Kidney (tissue), 14 donors: ENCODE data around the gene DOK4. TPM values are rescaled to one million over a fixed set of nuclear protein-coding genes. Genes with fewer than 3 reads are reported as not detected.

ENCODE experiments used
- DNase-seq, 5 donors: peaks; one replicate each; pipeline ENCODE4 v3.0.0-alpha.2; 2013 to 2020
- FAIRE-seq: peaks from 2 replicates; lab custom pipeline; 2012; peaks lifted over from hg19 to GRCh38; lab: Jason Lieb, UNC
- H3K27ac ChIP-seq, 2 donors: one replicate each; pipeline ENCODE4 v1.7.0; 2013; ENCODE audit warnings: low read depth in 2 of 2, low read length in 2 of 2, inconsistent platforms in 1 of 2
- H3K27me3 ChIP-seq: one replicate; pipeline ENCODE4 v1.7.1; 2013; ENCODE audit warnings: low read length, inconsistent platforms; ENCODE audit not compliant: control insufficient read depth, insufficient read depth
- H3K36me3 ChIP-seq, 3 donors: one replicate each; pipeline versions ENCODE4 v1.7.0 to v1.7.1; 2013; ENCODE audit warnings: low read length in 3 of 3, control low read depth in 1 of 3, inconsistent platforms in 1 of 3; ENCODE audit not compliant: insufficient read depth in 3 of 3, control insufficient read depth in 2 of 3
- H3K4me1 ChIP-seq, 3 donors: one replicate each; pipeline versions ENCODE4 v1.7.0 to v1.7.1; 2013; ENCODE audit warnings: low read length in 3 of 3, inconsistent platforms in 1 of 3, low read depth in 1 of 3; ENCODE audit not compliant: control insufficient read depth in 2 of 3, insufficient read depth in 2 of 3
- H3K4me3 ChIP-seq, 3 donors: one replicate each; pipeline versions ENCODE4 v1.7.0 to v1.8.1; 2013; ENCODE audit warnings: low read length in 3 of 3, control low read depth in 1 of 3, inconsistent platforms in 1 of 3
- H3K9ac ChIP-seq, 3 donors: one replicate each; pipeline versions ENCODE4 v1.7.0 to v1.7.1; 2013; ENCODE audit warnings: low read length in 3 of 3, control low read depth in 1 of 3, inconsistent platforms in 1 of 3
- H3K9me3 ChIP-seq, 3 donors: one replicate each; pipeline versions ENCODE4 v1.7.0 to v1.7.1; 2013; ENCODE audit warnings: low read length in 3 of 3, control low read depth in 1 of 3, inconsistent platforms in 1 of 3; ENCODE audit not compliant: control insufficient read depth in 2 of 3, insufficient read depth in 1 of 3
- intact Hi-C: fragments of 100-400 bp; cut with DNase I; formaldehyde crosslinking; loops from one replicate; pipeline ENCODE4 v1.11.1; 2022
- polyA plus RNA-seq: library from polyadenylated mRNA; stranded (reverse); fragments of 350-450 nt; fragmentation: Illumina TruSeq; extraction: RNeasy Lipid Tissue Mini Kit (QIAGEN cat#74804); gene quantifications from one replicate; pipeline ENCODE4 v1.2.3, GENCODE V29; 2014; ENCODE audit warnings: low read depth, low replicate concordance; ENCODE audit not compliant: insufficient read depth
- total RNA-seq: library from RNA; stranded (reverse); fragmentation: NEBNext Ultra II Directional; extraction: Animal tissue kit (Norgen Biotek cat#: 25700); gene quantifications from one replicate; pipeline ENCODE4 v1.2.1, GENCODE V29; 2021
- TF ChIP-seq, protein P1 (sequence below): IDR thresholded peaks from 3 replicates; pipeline ENCODE4 v1.5.1; 2012; ENCODE audit warnings: mild to moderate bottlenecking, moderate library complexity, borderline replicate concordance; ENCODE audit not compliant: insufficient read depth; ENCODE audit errors: extremely low read depth
- donor health status: control.
- donor health status: control.
- donor health status: control.
- donor health status: control.
- donor health status: control.
- donor health status: DM: yes; HTN: yes; CAD: no.
- donor health status: Normal renal cell carcinoma (clear cell type).

DOK4 gene
- total and polyA plus RNA-seq, 2 donors from 2014 or later: 57.2 to 63.7 TPM

- FAIRE-seq (no peak), DNase-seq (peak; percentile 90 to 95 (median 92))
- H3K4me1 ChIP-seq: peaks cover 0 to 19% (median 4%) of the 10 kb centered on the region in 3 donors
- H3K9ac ChIP-seq: peak within 1 kb of the TSS; percentile 85 to 90 (median 86)
- no peaks in the 10 kb centered on the region for H3K27me3 ChIP-seq
- peak within 1 kb of the TSS; percentile 51 to 71 for H3K27ac ChIP-seq
- H3K4me3 ChIP-seq: peak within 1 kb of the TSS; percentile 76 to 92 (median 89)
- no peaks in the 10 kb centered on the region for H3K9me3 ChIP-seq
- TF ChIP-seq, protein P1, sequence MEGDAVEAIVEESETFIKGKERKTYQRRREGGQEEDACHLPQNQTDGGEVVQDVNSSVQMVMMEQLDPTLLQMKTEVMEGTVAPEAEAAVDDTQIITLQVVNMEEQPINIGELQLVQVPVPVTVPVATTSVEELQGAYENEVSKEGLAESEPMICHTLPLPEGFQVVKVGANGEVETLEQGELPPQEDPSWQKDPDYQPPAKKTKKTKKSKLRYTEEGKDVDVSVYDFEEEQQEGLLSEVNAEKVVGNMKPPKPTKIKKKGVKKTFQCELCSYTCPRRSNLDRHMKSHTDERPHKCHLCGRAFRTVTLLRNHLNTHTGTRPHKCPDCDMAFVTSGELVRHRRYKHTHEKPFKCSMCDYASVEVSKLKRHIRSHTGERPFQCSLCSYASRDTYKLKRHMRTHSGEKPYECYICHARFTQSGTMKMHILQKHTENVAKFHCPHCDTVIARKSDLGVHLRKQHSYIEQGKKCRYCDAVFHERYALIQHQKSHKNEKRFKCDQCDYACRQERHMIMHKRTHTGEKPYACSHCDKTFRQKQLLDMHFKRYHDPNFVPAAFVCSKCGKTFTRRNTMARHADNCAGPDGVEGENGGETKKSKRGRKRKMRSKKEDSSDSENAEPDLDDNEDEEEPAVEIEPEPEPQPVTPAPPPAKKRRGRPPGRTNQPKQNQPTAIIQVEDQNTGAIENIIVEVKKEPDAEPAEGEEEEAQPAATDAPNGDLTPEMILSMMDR: peak; percentile 95
- peaks cover 11 to 59% (median 46%) of the 10 kb centered on the region in 3 donors for H3K36me3 ChIP-seq
- intact Hi-C loops: no loop called here
Observed at GRCh38 chr16:57462209-57462977, 23.9 kb downstream of the DOK4 start, which contains the start of gene POLR2C. TSS of gene POLR2C (plus strand) at chr16:57462679. CDS start at chr16:57462725, 46 bp downstream.

DNA sequence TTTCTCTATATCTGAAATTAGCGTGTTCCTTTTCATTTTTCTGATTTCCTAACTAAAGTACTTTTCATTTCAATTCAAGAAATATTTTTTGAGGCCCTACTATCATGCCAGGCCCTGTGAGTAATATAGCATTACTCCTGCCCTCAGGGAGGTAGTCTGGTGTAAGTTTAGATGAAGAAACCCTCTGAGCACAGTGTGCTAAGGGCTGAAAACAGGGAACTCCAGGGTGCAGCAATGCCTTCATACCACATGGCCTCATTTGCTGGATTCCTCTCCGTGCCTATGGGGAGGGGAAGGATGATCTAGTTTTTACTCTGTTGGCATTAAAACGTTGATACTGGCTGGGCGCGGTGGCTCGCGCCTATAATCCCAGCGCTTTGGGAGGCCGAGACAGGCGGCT, 34.3 kb downstream of the DOK4 start:
- Histone ChIP-seq H3K9me3 (no peaks in the 10 kb centered on the region), H3K4me1 (peaks cover 0 to 5% (median 0%) of the 10 kb centered on the region in 3 donors), H3K36me3 (peaks cover 12 to 51% (median 40%) of the 10 kb centered on the region in 3 donors), H3K27ac (no peak overlapping the region), H3K9ac (no peak overlapping the region), H3K27me3 (no peaks in the 10 kb centered on the region), H3K4me3 (no peak overlapping the region)
- intact Hi-C loops: no loop called here
- FAIRE-seq: no peak
- TF ChIP-seq, protein P1: no peak
- no peak for DNase-seq

DNA sequence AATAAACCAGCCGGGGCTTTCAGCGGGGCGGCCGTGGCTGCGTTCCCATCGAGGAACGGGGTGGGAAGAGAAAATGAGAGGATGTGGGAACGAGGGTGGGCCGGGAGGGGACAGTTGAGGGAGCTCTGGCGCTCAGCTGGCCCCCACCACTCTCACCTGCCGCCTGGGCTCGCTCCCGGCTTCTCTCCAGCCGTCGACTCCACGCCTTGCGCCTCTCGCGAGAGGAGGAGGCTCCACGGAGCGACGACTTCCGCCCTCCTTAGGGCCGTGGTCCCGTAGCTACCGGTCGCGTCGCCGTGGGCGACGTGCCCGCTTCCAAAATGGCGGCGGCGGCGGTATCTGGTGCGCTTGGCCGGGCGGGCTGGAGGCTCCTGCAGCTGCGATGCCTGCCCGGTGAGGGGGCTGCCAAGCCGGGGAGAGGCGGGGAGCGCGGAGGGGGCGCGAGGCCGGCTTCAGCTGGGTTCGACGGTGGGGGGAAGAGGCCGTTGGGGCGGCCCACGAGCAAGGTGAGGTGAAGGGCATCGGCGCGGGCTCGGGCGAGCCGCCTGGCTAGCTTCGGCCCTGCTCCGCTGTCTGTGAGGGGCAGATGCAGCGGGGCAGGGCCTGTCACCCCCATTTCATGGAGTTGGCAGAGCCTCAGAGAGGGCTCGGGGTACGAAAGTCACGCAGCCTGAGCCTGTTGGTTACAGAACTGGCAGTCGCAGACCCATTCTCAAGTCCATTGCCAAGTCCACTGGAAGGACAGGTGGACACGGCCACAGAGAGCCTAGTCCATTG, 38.9 kb downstream of the DOK4 start, which contains the start of the genes CIAPIN1 and COQ9:
CIAPIN1 (minus strand) TSS at position 200 of the 777 bp plus-strand sequence. CDS start 6,457 bp downstream, outside the sequence.
COQ9 (plus strand) TSS at position 294 of the 777 bp plus-strand sequence; CDS start at position 321, 27 bp downstream.
- H3K27me3 ChIP-seq: no peaks in the 10 kb centered on the region
- intact Hi-C loops: no loop called here
- DNase-seq (peak; percentile 95 to 98 (median 97)), FAIRE-seq (no peak)
- TF ChIP-seq, protein P1: peak; percentile 3
- peak within 1 kb of the TSS; percentile 83 to 98 (median 98) for H3K4me3 ChIP-seq
- peaks cover 2 to 9% (median 6%) of the 10 kb centered on the region in 3 donors for H3K4me1 ChIP-seq
- H3K27ac ChIP-seq: peak within 1 kb of the TSS; percentile 97 to 98
- H3K9me3 ChIP-seq: no peaks in the 10 kb centered on the region
- H3K9ac ChIP-seq: peak within 1 kb of the TSS; percentile 86 to 98 (median 93)
- peaks cover 3 to 7% (median 6%) of the 10 kb centered on the region in 3 donors for H3K36me3 ChIP-seq
